HepG2 (cell line): ENCODE results near the gene SQSTM1. TPM values are rescaled to one million over a fixed set of nuclear protein-coding genes. Genes with fewer than 3 reads are reported as not detected.

Experiments used
- ATAC-seq: fragments of 200-7000 bp; cut with Tn5 transposase; 3 replicates; pipeline ENCODE4 v1.9.1; 2020; ENCODE audit warnings: mild to moderate bottlenecking, moderate library complexity
- BruUV-seq: library from RNA; stranded (reverse); fragments of 400-500 nt; replicated peaks from 2 replicates; lab custom pipeline; 2021; lab: Mats Ljungman, UMichigan
- CTCF ChIA-PET: fragments of 300-600 bp; formaldehyde crosslinking; extraction: SDS; loops from one replicate; lab custom pipeline; 2021; ENCODE audit warnings: low total read pairs, inconsistent platforms, low intra/inter-chr PET ratio; lab: Yijun Ruan, JAX
- POLR2A ChIA-PET: fragments of 350-600 bp; sonication (Branson Sonifier 250); formaldehyde crosslinking; loops from one replicate; lab custom pipeline; 2020; ENCODE audit warnings: antibody characterized with exemption, inconsistent platforms; lab: Yijun Ruan, JAX
- DNase-seq: peaks from one replicate; pipeline ENCODE4 v3.0.0-alpha.2; 2015; ENCODE audit warnings: low spot score
- FAIRE-seq: peaks from 3 replicates; lab custom pipeline; 2011; peaks lifted over from hg19 to GRCh38; lab: Jason Lieb, UNC
- H2AFZ ChIP-seq: one replicate; pipeline ENCODE4 v1.6.1; 2011; ENCODE audit warnings: low read length, inconsistent platforms
- H3K27ac ChIP-seq: fragments of 300-600 bp; 3 replicates; pipeline ENCODE4 v1.8.0; 2011; ENCODE audit warnings: mixed run types, mild to moderate bottlenecking, mixed read lengths, low read length, inconsistent platforms; ENCODE audit not compliant: insufficient read depth; ENCODE audit errors: extremely low read length
- H3K27me3 ChIP-seq, 2 experiments: fragments of 200-600 bp in 1 of 2; 2 replicates in 1 of 2; 3 replicates in 1 of 2; pipeline versions ENCODE4 v1.6.0 to v1.8.0; 2011; ENCODE audit warnings: low read length in 2 of 2, mild to moderate bottlenecking in 2 of 2, moderate library complexity in 2 of 2, inconsistent platforms in 1 of 2; ENCODE audit not compliant: insufficient read depth in 2 of 2, control insufficient read depth in 1 of 2
- H3K36me3 ChIP-seq, 2 experiments: fragments of 200-600 bp in 1 of 2; replicated peaks in 1 of 2; 2 replicates in 1 of 2; 3 replicates in 1 of 2; pipeline versions ENCODE4 v1.5.1 to v1.8.0; 2011; ENCODE audit warnings: low read length in 2 of 2, inconsistent platforms in 1 of 2; ENCODE audit not compliant: insufficient read depth in 2 of 2, control insufficient read depth in 1 of 2
- H3K4me1 ChIP-seq: 2 replicates; pipeline ENCODE4 v1.5.1; 2012; ENCODE audit warnings: low read length, inconsistent platforms; ENCODE audit not compliant: insufficient read depth
- H3K4me2 ChIP-seq: 2 replicates; pipeline ENCODE4 v1.6.0; 2011; ENCODE audit warnings: low read depth, low read length, inconsistent platforms
- H3K4me3 ChIP-seq, 3 experiments: fragments of 200-600 bp in 1 of 3; sonication (generic), shearing (Covaris generic) in 1 of 3; replicated peaks in 1 of 3; 2 replicates each; pipeline ENCODE4 v1.5.1; 2011 to 2016; ENCODE audit warnings: low read length in 3 of 3, inconsistent platforms in 2 of 3, low read depth in 2 of 3, mild to moderate bottlenecking in 2 of 3, control low read depth in 1 of 3, mixed read lengths in 1 of 3; ENCODE audit not compliant: insufficient read depth in 1 of 3
- H3K79me2 ChIP-seq: one replicate; pipeline ENCODE4 v1.6.1; 2011; ENCODE audit warnings: low read length, inconsistent platforms; ENCODE audit not compliant: insufficient read depth
- H3K9ac ChIP-seq: 2 replicates; pipeline ENCODE4 v1.6.0; 2011; ENCODE audit warnings: mild to moderate bottlenecking, low read depth, low read length, inconsistent platforms; ENCODE audit not compliant: insufficient read depth
- H3K9me3 ChIP-seq: 2 replicates; pipeline ENCODE4 v1.5.1; 2012; ENCODE audit warnings: mild to moderate bottlenecking, low read length
- H4K20me1 ChIP-seq: 2 replicates; pipeline ENCODE4 v1.6.0; 2011; ENCODE audit warnings: inconsistent platforms, mild to moderate bottlenecking, low read length, moderate library complexity; ENCODE audit not compliant: insufficient read depth
- BATF2 ChIP-seq: sonication (generic); formaldehyde crosslinking; IDR thresholded peaks from 2 replicates; pipeline ENCODE4 v1.8.0; 2022; ENCODE audit warnings: mild to moderate bottlenecking, missing genetic modification reagents, moderate library complexity
- HIC2 ChIP-seq: sonication (generic); formaldehyde crosslinking; IDR thresholded peaks from 2 replicates; pipeline ENCODE4 v1.9.0; 2022; ENCODE audit warnings: low read depth, missing genetic modification reagents
- ZFP90 ChIP-seq: sonication (generic); formaldehyde crosslinking; IDR thresholded peaks from 2 replicates; pipeline ENCODE4 v1.8.0; 2022; ENCODE audit warnings: missing genetic modification reagents, mild to moderate bottlenecking, inconsistent platforms, borderline replicate concordance
- ZMYM2 ChIP-seq: sonication (generic); formaldehyde crosslinking; IDR thresholded peaks from 2 replicates; pipeline ENCODE4 v1.8.0; 2022; ENCODE audit warnings: mild to moderate bottlenecking, missing genetic modification reagents
- ZNF12 ChIP-seq: sonication (generic); formaldehyde crosslinking; IDR thresholded peaks from 2 replicates; pipeline ENCODE4 v1.5.0; 2020; ENCODE audit warnings: missing genetic modification reagents
- ZNF160 ChIP-seq: sonication (generic); formaldehyde crosslinking; IDR thresholded peaks from 2 replicates; pipeline ENCODE4 v1.8.0; 2022; ENCODE audit warnings: mild to moderate bottlenecking, inconsistent platforms, missing genetic modification reagents
- WGBS: methylation state at CpG from one replicate; pipeline ENCODE4 v1.1.6; 2017; ENCODE audit warnings: low lambda C conversion rate; 5-methylcytosine and 5-hydroxymethylcytosine counted together
- in situ Hi-C: cut with HindIII; loops from 2 replicates; pipeline ENCODE4 v1.10.0; 2017; ENCODE audit warnings: low pct_unique_long_range_greater_than_20kb; ENCODE audit not compliant: extremely low pct_ligation_motif_present
- intact Hi-C: fragments of 100-400 bp; cut with micrococcal nuclease; formaldehyde crosslinking; loops from one replicate; pipeline ENCODE4 v1.10.0; 2022; ENCODE audit not compliant: unreplicated experiment
- polyA plus RNA-seq, 8 experiments: library from polyadenylated mRNA; depleted of rRNA in 3 of 8; stranded (reverse) in 7 of 8; unstranded in 1 of 8; fragments of >200 nt; fragmentation: Illumina TruSeq in 4 of 8; extraction: Trizol in 4 of 8; gene quantifications; 2 replicates each; pipeline versions ENCODE4 v1.2.1 to v1.2.3, GENCODE V29; 2011 to 2016; ENCODE audit warnings: low read depth in 4 of 8, missing spikeins in 1 of 8, mixed read lengths in 1 of 8; ENCODE audit not compliant: insufficient read depth in 1 of 8
- total RNA-seq, 5 experiments: library from RNA; depleted of rRNA; stranded (reverse); fragments of >200 nt; fragmentation: Illumina TruSeq; extraction: Trizol; gene quantifications; 2 replicates each; pipeline ENCODE4 v1.2.3, GENCODE V29; 2016; ENCODE audit warnings: low read depth in 1 of 5

Gene SQSTM1
- total and polyA plus RNA-seq, 2 of the 13 experiments (the other 11 are each of a cell fraction or from before 2014, with no cell fraction given): 90.9 to 160 TPM

- H3K4me3 ChIP-seq: no peak overlapping the region
- H2AFZ ChIP-seq: no peak overlapping the region
- no peak overlapping the region for H3K9ac ChIP-seq
- POLR2A ChIA-PET: interaction anchor here (1.3 kb wide), 1 partner anchor 47 kb away, joined by 3 read pairs; no protein-coding TSS in a partner anchor
- H3K4me2 ChIP-seq: no peak overlapping the region
- no peaks in the 10 kb centered on the region for H3K9me3 ChIP-seq
- FAIRE-seq: no peak
- in situ Hi-C loops (no loop called here), intact Hi-C loops (no loop called here)
- CTCF ChIA-PET: no interaction called here
- no peak for DNase-seq
- ATAC-seq: no peak
- no peaks in the 10 kb centered on the region for H3K79me2 ChIP-seq
- no peaks in the 10 kb centered on the region for H3K27me3 ChIP-seq
- BruUV-seq: no TSS peak
- 93% methylated on average over 7 of the region's 7 CpGs for WGBS
- H3K27ac ChIP-seq: no peak overlapping the region
- peaks cover 8 to 35% of the 10 kb centered on the region in 2 experiments; a peak in 4 of 5 replicates for H3K36me3 ChIP-seq
- no peaks in the 10 kb centered on the region for H4K20me1 ChIP-seq
- TF ChIP-seq BATF2 (no peak), ZFP90 (CRISPR knock-in tag) (no peak), ZNF160 (CRISPR knock-in tag) (no peak), HIC2 (CRISPR knock-in tag) (no peak), ZMYM2 (CRISPR knock-in tag) (no peak), ZNF12 (CRISPR knock-in tag) (peak; percentile 89)
- H3K4me1 ChIP-seq: no peaks in the 10 kb centered on the region
These were observed 40.3 kb upstream of the SQSTM1 start for GRCh38 chr5:179780362-179780761.
